DMS53 (cell line): Measurements from ENCODE around the gene PTPRT.

Experiments used
- DNase-seq: peaks from one replicate; lab custom pipeline; 2025; lab: John Stamatoyannopoulos, UW

The PTPRT gene

DNA sequence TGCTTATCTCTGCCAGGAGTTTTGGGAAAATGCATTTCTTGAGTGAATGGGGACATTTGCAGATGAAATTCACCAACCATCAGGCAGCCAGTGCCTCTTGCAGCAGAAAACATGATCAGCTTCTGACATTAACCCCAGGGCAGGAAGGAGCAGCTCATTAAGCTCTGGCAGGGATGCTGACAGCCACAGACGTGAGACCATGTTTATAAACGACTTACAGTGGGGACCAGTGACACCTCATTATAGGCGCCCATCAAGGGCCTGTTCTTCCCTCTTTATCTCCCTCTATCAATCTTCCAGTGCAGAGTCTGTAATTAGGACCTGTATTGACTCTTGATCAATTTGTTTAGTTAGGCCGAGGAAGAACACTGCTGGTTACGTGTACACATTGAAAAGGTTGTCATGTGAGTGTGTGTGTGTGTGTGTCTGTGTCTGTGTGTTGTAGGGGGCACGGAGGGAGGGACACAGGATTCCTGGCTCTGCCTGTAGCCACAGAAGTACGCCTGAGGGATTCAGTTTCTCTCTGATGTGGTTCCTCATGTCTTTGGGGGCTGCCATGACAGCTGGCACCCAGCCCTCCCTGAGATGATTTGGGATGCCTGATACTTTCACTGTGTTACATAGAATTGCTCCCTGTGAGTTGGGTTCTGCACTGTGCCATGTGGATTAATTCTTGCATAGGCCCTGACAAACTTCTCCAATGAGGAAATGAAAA, 1143.2 kb downstream of the PTPRT start:
- no peak for DNase-seq

DNA sequence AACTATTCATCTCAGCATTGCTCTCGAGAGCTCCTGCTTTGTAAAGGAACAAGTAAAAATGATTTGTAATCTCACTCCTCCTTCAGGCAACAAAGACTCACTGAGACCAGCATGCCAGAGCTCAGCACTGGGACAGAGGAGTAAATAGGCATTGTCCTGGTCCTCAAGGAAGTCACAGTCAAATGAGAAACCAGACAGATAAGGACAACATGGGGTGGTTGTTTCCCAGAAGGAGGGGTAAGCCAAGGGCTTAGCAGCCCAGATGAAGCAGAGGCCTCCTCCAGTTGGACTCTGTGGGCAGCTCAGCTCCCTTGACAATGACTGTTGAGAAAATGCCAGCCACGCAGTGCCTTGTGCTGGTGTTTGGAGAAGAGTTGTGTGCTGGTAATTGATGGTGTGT, 1145.8 kb downstream of the PTPRT start:
- DNase-seq, result no peak

GRCh38 chr20:42041000-42041565, 1148.6 kb downstream of the PTPRT start:
- DNase-seq, result no peak

DNA sequence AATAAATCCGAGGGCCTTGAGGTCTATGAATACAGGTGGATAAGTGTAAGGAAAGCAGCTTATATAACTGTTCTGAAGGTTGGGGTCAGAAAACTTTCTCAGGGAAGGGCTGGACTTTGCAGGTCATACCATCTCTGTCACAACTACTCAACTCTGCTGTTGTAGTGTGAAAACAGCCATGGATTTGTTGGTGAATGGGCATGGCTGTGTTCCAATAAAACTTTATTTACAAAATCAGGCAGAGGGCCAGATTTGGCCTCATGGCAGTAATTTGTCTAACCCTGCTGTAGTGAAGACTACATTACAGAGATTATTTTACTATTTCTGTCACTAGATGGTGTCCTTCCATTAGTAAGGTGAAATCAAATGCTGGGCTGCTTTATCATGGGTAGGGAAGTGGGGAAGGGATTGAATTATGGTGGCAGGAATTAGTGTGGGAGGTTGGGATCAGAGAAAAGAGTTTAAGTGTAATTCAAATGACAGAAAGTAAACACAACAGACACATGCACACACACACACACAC, 1161.9 kb downstream of the PTPRT start:
- peak; percentile 42 for DNase-seq

- DNase-seq, result no peak
Observed at GRCh38 chr20:42026599-42026998, 1163.1 kb downstream of the PTPRT start.

- DNase-seq, result no peak
Observed at GRCh38 chr20:42024653-42025052, 1165.1 kb downstream of the PTPRT start.
